IPS-NIHi11 (cell line): ENCODE results near the gene ADIPOQ.
"Not testable (repeated sequence)": the region's sequence is repeated elsewhere in the genome, so short reads cannot be mapped to it uniquely, and the experiment has no call there.

Experiments used
- DNase-seq: peaks from one replicate; pipeline ENCODE4 v3.0.0; 2012; ENCODE audit warnings: mixed read lengths, low spot score

Gene ADIPOQ

GRCh38 chr3:186902154-186902553 lies 59.6 kb downstream of the ADIPOQ start:
- no peak for DNase-seq

- DNase-seq = no peak
Measured at GRCh38 chr3:186902713-186903112, 60.2 kb downstream of the ADIPOQ start.

- not testable (repeated sequence) for DNase-seq
Measured at GRCh38 chr3:186903676-186904075, 61.2 kb downstream of the ADIPOQ start.

GRCh38 chr3:186907075-186907474 lies 64.6 kb downstream of the ADIPOQ start:
- not testable (repeated sequence) for DNase-seq
